Esophagus muscularis mucosa (tissue), 4 donors: ENCODE data around the gene HOXD4.

ENCODE experiments used
- CTCF ChIP-seq, 3 experiments: fragments of 200-600 bp in 2 of 3; fragments of 450-650 bp in 1 of 3; sonication (generic) in 2 of 3; IDR thresholded peaks; one replicate each; pipeline ENCODE4 v1.5.1; 2017 to 2019; ENCODE audit warnings: antibody characterized with exemption in 3 of 3, mild to moderate bottlenecking in 2 of 3, moderate library complexity in 1 of 3
- EP300 ChIP-seq: sonication (generic); formaldehyde crosslinking; IDR thresholded peaks from one replicate; pipeline ENCODE4 v1.6.1; 2017; ENCODE audit warnings: antibody characterized with exemption
- POLR2A ChIP-seq: fragments of 450-650 bp; IDR thresholded peaks from one replicate; pipeline ENCODE4 v1.6.1; 2017; ENCODE audit warnings: antibody characterized with exemption, moderate library complexity, mild to moderate bottlenecking, low read depth
- POLR2AphosphoS5 ChIP-seq, 2 donors: sonication (generic); formaldehyde crosslinking; IDR thresholded peaks; one replicate each; pipeline ENCODE4 v1.6.1; 2017; ENCODE audit warnings: antibody characterized with exemption in 2 of 2

- TF ChIP-seq POLR2A (no peak), POLR2AphosphoS5 (IDR thresholded peaks at IDR 0.05) (no peak), CTCF (IDR thresholded peaks at IDR 0.05) (no peak), EP300 (no peak)
Measured at GRCh38 chr2:176202491-176202890, 51.1 kb downstream of the HOXD4 start.
